ENCODE measurements around the gene EFCAB6.

Gene EFCAB6

DNA sequence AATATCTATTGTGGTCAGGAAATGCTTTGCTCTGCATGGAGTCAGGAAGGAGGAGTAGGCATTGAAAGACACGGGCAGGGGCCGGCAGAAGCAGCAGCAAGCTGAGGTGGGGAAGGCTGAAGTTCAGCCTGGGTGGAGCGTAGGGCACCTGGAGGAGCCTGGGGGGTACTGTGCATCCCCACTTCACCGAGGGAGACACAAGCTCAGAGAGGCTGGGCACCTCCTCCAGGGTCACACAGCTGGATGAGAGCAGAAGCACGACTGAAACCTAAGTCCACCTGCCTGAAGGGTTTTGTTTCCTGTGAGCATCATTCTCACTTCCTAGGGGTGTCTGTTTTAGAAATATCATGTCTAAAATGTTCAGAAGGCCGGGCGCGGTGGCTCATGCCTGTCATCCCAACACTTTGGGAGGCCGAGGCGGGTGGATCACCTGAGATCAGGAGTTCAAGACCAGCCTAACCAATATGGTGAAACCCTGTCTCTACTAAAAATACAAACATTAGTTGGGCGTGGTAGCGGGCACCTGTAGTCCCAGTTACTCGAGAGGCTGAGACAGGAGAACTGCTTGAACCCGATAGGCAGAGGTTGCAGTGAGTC lies 262.0 kb downstream of the EFCAB6 start:
- no peak for DNase-seq (ENCODE audit: low read depth in 2 of 2)

DNA sequence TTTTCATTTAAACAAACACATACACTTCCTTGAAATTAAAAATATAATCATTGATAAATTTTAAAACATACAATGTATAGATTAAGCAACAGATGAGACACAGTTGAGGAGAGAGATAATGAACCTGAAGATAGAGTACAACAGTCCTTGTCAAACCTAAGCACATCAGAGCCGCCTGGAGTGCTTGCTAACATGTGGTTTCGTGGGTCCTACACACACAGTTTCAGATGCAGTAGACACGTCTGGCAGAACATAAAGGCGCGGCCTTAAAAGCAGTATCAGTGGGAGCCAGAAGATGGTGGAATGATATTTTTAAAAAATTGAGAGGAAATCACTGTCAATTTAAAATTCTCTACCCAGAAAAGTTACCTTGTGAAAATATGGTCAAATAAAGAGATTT lies 265.9 kb downstream of the EFCAB6 start:
- no peak for DNase-seq (ENCODE audit: low read depth in 2 of 2)

DNA sequence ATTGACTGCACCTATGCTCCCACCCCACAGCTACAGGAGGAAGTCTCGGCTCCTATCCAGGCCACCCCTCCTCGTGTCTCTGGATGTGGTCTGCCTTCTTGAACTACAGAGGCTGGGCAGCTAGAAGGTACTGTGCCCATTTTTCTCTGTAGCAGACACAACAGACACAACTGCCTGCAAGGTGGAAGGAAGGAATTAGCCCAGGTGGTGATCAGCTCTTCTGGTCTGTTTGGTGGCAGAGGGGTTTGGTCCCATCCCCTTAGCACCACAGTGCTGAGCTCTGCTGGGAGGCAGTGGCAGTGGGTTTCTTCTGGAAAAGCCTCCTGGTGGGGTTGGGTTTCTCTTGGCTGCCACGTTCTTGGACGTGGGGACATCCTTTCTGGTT lies 267.8 kb downstream of the EFCAB6 start:
- no peak for DNase-seq (ENCODE audit: low read depth in 2 of 2)

DNA sequence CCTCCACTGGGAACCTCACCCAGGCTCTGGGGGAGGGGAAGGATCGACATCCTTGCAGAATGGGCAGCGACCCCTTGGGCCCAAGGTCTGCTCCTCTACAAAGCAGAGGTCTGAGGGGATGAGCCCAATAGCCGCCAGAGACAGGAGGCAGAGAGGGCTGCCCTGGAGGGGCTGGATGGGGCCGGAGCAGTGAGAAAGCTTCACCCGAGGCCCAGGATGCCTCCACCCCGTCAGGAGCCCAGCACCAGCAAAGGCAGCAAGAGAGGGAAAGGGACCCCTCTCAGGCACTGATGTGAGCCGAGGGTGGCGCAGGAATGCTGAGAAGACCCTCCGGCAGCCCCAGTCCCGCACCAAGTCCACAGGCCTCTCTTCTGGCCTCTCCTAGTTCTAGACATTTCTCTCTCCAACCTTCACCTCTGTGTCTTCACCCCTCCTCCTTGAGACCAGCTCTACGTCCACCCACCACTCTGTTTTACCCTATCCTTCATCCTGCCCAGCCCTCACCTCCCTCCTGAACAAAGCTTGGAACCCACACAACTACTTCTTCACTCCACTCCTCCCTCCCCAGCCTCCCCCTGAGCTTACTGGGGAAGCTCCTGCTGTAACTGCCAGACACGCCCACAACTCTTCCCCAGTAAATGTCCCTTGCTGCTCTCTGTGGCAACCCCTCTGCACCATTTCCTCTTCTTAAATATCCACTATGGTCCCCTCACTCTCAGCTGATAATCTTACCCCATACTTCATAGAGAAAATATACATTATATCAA lies 268.4 kb downstream of the EFCAB6 start:
- no peak for DNase-seq (ENCODE audit: low read depth in 2 of 2)

DNA sequence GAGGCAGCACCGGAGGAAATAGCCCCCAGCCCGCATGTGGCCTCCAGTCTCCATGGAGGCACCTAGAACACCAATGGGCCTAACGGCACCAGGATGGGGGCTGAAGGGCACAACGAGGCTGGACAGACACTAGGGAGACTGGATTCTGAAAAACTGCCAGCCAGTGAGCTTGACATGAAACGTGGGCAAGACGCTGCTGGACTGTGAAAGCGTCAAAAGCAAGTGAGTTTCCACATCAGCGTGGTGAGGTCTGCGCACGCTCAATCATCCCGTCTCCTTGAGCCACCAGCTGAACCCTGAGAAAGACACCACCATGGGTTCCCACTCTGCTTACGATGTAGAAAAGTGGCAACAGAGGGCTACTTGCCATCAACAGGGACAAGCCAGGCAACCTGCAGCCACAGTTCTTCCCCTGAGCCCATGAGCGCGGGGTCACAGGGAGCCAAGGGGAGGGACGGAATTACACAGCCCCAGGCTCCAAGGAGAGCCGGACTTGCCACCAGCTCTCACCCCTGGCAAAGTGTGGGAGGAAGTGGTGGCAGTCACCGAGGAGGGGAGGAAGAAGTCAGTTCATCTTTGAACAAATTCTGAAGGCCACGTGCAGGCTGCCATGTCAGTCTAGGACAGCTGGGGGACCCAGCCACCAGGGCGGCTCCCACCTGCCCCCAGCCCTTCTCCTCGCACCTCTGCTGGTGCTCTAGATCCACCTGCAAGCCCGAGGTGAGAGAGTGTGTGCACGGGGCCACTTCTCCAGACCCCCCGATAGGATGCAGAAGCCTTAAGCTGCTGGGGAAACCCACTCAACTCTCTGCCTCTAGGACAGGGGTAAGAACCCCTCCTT lies 269.2 kb downstream of the EFCAB6 start:
- no peak for DNase-seq (ENCODE audit: low read depth in 2 of 2)

DNA sequence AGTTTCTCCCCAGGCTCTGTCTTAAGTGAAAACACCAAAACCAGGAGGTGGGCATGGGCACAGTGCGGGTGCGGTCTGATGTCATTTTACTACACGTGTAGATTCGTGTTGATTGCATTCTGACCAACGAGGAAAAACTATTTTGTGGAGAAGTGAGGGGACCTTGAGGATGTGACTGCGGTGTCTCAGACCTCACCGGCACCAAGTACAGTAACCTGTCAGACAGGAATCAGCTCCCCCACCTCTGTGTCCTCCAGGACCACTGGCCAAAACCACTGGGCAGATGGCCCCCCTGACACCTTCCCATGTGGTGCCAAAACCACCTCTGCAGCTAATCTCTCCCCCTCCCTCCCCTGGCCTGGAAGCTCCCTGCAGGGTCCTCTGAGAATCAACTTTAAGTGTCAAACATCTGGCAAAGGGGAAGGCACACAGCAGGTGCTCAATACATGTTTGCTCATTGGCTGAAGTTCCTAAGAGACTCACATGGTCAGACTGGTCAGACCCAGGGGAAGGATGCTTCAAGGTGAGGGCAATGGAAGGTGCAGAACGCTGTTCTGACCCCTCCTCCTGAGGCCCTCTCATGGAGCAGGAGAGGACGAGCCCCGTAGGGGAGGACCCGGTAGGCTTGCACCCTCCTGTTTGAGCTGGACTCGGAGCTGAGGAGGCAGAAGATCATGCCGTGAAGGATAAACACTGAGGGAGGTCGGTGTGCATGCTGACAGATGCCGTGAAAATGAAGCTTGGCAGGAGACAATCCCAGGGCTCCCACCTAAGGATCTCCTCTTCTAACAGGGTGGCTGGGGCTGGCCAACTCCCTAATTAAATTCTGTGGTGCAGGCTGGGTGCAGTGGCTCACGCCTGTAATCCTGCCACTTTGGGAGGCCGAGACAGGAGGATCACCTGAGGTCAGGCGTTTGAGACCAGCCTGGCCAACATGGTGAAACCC lies 270.4 kb downstream of the EFCAB6 start:
- no peak for DNase-seq (ENCODE audit: low read depth in 2 of 2)

DNA sequence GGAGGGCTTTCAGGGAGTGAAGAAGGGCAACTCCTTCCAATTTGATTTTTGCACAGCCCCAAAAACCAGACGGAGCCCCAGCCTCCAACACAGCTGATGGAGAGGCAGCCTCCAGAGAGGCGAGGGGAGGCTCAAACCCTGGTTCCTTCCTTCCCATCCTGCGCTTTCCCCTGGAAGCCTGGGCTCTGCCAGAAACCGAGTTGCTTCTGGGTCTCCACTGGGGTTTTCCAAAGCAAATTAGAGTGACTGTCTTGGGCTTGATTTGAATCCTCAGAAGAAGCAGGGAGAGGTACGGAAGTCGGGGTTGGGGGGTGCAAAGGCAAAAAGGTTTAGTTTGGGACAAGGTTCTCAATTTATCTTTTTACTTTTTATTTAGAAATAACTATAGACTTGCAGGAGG lies 271.1 kb downstream of the EFCAB6 start:
- DNase-seq (ENCODE audit: low read depth in 2 of 2) = no peak

DNA sequence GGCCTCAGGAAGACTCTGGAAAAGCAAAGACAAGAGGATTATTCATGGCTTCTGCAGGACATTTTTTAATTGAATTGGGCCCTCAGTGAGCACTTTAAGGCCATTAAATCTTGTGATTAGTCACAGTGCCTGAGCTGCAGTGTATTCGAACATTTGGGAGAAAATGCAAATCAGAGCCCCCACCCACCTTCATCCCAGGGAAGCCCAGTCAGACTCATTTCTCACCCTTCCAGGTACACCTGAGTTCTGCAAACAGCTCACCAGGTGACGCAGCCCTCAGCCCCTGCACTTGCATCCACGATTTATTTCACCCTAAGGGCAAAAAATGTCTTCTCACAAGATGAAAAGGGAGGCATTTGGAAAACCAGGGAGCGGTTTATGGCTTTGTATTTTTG lies 271.6 kb downstream of the EFCAB6 start:
- DNase-seq (ENCODE audit: low read depth in 2 of 2) = no peak

DNA sequence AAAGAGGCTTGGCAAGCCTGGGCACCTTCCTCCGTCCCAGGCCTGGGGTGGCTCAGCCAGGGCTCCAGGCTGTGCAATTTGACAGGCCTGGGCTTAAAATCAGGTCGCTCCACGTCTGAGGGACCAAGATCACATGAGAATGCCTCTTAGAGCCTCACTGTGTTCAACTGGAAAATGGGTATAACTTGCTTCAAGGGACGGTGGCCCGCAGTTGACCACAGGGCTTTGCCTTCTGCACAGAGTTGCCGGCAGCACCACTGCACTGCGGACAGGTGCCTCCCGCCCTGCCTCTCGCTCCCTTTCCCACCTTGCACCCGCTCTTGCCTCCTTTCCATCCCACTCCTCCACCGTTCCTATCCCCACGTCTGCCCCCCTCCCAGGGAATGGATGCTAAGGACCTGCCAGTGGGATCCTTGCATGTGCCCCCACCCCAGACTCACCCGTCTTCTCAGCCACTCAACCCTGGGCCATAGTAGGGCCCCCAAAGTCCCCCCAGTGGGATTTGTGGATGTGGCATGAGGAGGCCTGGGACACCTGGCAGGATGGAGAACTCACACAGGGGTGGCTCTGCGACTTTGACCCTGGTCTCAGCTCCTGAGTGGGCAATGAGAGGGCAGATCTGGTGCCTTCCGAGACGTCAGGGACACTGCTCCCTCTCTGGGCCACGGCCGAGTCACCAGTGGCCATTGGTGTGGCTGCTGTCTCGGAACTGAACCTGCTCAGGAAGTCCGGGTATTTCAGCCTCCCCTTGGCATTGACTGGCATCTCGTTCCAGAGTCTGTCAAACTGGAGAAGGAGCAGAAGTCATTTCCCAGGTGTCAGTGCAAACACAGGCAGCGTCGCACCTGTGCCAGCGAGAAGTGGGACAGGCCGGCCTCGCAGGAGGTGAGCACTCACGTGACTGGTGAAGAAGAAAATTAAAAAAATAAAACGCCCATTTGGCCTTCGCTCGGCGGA lies 272.3 kb downstream of the EFCAB6 start:
- no peak for DNase-seq (ENCODE audit: low read depth in 2 of 2)

DNA sequence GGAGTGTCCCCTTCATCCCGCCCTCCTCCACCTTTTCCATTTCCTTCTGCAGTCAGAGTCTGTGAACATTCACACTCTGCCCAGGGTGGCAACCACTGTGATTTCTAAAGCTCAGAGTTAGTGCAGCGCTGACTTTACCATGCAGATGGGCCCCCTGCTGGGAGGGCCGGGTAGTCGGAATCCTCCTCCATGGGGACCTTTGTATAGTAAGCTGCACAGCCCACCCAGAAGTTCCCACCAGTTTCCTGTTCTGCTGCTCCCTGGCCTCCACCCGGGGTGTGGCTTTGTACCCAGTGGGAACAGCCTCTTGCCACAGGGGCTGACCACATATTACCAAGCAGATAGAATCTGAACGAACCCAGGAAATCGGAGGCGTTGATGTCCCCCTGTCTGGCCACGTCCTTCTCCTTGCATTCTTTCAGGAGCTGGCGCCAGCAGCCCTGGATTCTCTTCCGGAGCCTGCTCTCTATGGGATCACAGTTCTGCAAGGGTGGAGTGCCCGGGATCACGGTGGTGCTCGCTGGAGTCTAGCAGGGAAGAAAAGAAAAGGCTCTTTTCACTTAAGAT lies 275.0 kb downstream of the EFCAB6 start:
- DNase-seq (ENCODE audit: low read depth in 2 of 2) = no peak

DNA sequence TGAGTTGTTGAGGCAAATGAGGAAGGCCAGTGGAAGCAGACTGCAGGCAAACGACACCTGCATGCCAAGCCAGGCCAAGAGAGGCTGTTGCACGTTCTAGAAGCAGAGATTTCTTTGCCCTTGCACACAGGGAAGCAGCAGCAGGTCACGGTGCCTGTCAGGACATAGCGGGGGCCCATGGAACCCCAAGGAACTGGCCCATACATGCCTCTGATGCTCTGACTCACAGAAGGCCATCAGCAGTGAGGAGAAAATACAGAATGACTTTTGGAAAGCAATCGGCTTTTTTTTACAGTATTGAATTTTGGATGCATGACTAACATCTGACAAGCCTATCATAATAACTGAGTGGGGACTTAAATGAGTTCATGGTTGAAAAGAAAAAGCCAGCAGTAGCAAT lies 276.4 kb downstream of the EFCAB6 start:
- no peak for DNase-seq (ENCODE audit: low read depth in 2 of 2)

DNA sequence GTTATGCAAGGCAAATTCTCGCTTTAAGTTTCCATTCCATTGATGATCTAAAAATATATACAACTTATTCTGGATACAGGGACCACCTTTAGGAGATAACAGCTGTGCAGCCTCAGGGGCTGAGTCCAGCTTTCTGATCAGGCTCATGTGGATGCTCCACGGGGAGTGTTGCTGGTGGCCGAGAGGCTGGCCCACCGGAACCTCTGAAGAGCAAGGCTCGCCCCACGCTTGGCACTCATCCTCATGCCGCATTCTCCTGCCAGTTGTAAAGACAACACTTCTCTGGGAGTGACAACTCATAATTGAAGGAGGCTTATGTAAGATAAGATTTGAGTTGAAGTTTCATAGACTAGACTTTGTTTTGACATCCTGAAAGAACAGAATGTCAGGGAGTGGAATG lies 276.8 kb downstream of the EFCAB6 start:
- no peak for DNase-seq (ENCODE audit: low read depth in 2 of 2)

DNA sequence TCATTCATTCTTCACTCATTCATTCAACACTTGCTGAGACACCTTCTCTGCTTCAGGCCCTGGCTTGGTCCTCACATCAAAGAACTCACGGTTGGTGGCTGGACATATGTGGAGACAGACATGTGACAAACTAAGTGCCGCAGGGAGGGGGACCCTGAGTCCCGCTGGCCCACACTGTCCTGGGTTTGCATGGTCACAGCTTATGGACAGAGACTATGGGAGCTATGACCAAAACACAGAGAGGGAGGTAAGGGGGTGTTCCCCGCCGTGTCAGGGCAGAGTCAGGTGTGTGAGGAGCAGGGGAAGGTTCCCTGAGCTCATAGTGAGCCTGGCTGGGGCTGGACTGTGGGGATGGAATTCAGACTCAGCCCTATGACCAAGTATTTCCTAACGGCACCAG lies 277.2 kb downstream of the EFCAB6 start:
- no peak for DNase-seq (ENCODE audit: low read depth in 2 of 2)

DNA sequence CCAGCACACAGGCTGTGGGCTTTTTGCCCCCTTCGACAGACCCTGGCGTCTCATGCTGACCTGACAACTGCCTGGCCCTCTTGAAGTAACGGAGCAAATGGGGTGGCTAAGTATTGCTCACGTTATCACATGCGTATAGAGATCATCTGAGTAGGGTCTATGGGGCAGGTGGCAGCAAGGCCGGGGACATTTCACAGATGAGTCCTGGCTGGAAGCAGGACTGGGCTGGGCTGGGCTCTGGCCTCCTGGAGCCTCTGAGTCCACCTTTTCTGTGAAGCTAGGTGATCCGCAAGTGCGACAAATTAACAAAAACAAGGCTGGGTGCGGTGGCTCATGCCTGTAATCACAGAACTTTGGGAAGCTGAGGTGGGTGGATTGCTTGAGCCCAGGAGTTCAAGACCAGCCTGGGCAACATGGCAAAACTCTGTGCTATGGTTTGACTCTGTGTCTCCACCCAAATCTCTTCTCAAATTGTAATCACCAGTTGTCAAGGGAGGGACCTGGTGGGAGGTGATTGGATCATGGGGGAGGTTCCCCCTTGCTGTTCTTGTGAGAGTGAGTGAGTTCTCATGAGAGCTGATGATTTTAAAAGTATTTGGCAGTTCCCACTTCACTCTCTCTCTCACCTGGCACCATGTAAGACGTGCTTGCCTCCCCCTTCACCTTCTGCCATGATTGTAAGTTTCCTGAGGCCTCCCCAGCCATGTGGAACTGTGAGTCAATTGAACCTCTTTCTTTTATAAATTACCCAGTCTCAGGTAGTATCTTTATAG lies 278.3 kb downstream of the EFCAB6 start:
- DNase-seq (ENCODE audit: low read depth in 2 of 2) = no peak

DNA sequence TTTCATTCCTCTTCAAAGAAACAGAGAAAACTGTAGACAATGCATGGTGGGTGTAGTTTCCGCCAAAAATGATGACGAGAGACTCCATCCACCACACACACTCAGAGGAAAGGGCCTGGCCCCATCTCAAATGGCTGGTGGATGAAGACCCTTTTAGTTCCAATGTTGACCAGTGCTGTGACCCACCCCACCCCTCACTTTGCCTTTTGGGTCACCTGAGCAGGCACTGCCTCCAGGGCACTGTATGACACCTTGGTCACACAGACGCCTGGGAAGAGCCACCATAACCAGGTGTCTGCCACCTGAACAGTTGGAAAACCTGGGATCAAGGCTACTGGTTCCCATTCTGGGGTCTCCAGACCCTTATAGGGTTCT lies 279.0 kb downstream of the EFCAB6 start:
- no peak for DNase-seq (ENCODE audit: low read depth in 2 of 2)

DNA sequence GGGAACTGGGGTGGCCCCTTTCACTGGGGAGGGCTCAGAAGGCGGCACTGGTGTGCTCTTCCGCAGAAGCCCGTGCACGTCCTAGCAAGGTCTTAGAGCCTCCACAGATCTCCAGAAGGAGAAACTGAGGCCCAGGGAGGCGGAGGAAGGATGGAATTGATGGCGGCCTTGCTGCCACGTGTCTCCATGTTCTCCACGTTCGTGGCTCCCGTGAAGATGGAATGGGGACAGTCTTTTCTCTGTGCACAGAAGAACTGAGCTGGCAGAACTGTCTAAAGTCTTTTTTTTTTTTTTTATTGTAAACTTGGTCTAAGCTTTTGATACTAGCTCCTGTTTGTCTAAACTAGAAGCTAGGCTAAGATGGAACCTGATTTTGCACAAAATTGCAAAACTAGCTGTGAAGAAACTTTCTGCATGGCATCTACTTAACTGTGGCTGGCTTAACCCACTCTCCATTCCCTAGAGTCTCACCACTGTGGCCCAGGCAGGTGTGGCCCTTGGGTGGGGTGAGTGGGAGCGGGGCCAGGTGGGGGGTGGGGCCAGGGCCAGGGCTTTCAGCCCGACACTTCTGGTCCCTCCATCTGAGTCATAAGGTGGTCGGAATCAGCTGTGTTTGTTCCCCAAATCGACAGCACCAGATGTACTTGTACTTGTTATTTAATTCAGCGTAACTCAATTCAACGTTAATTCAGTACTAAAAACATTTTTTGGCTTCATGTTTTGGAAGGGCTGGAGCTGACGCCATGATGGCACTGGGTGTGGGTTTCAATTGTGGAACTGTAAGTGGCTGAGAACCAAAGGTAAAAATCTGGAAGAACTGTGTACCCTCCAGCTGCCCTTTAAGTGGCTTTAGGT lies 279.6 kb downstream of the EFCAB6 start:
- DNase-seq (ENCODE audit: low read depth in 2 of 2) = no peak

DNA sequence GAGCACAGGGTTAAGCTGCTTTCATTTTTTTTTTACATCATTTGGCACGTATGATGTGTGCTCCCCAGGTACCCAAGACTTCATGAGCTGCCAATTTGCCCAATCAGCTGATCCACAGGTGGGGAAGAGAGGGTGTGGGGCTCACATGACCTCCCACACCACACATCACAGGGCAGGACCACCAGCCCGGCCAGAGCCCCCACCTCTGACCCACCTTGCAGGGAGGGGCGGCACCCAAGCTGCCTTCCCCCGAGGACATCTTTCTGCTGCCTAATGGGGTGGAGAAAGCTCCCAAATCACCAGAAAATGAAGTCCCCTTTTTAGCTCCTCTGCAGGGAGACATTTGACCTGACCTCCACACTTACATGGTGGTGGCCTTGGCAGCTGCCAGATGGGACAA lies 280.5 kb downstream of the EFCAB6 start:
- DNase-seq (ENCODE audit: low read depth in 2 of 2) = no peak

DNA sequence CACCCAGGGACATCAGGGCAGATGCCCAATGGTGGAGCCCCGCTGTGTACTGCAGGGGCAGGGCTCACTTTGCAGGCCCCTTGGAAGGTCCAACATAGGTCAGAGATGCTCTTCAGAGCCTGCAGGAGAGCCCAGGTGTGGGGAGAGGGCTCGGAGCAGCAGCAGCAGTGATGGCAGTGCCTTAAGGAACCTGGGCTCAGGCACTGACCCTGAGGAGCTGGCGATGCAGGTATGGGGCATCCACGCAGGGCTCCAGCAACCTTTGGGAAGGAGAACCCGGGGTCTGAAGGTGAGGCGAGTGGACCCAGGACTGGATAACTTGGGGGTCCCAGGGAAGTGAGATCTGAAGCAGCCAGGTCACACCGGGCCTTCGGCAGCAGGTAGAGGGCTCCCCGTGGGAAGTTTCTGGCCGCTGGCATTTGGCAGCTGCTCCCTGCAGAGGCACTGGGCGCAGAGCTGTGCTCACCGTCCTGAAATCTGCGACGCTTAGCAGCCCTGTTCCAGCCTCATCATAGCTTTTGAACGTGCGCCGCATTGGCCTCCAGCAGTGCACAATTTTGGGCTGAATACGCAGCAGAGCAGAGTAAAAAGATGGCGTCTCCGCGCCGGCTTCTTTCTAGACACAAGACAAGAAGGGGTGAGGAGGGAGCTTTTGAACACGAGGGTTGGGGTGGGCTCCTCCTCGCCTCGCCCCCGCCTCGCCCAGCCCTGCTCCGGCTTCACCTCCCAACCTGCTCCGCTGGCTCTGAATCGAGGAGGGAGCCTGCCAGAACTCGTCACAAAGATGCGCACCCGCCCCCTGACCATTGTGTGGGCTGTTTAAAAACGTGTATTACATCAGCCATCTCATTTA lies 281.5 kb downstream of the EFCAB6 start:
- DNase-seq (ENCODE audit: low read depth in 2 of 2) = no peak

Measured in stimulated activated CD8-positive, alpha-beta memory T cell treated with anti-CD3 and anti-CD28 coated beads, Interleukin-2, amount 100 ng/mL, for 48 hours (primary cell).